GM12872 (cell line): ENCODE results near the gene RERE.

Source experiments
- TF ChIP-seq, protein P1 (sequence below): IDR thresholded peaks from 3 replicates; pipeline ENCODE4 v1.5.1; 2011; ENCODE audit warnings: low read depth, mild to moderate bottlenecking, low read length, moderate library complexity; ENCODE audit not compliant: insufficient read depth

Gene RERE

GRCh38 chr1:8745749-8746390 lies 71.6 kb downstream of the RERE start:
- TF ChIP-seq, protein P1, sequence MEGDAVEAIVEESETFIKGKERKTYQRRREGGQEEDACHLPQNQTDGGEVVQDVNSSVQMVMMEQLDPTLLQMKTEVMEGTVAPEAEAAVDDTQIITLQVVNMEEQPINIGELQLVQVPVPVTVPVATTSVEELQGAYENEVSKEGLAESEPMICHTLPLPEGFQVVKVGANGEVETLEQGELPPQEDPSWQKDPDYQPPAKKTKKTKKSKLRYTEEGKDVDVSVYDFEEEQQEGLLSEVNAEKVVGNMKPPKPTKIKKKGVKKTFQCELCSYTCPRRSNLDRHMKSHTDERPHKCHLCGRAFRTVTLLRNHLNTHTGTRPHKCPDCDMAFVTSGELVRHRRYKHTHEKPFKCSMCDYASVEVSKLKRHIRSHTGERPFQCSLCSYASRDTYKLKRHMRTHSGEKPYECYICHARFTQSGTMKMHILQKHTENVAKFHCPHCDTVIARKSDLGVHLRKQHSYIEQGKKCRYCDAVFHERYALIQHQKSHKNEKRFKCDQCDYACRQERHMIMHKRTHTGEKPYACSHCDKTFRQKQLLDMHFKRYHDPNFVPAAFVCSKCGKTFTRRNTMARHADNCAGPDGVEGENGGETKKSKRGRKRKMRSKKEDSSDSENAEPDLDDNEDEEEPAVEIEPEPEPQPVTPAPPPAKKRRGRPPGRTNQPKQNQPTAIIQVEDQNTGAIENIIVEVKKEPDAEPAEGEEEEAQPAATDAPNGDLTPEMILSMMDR: no peak

DNA sequence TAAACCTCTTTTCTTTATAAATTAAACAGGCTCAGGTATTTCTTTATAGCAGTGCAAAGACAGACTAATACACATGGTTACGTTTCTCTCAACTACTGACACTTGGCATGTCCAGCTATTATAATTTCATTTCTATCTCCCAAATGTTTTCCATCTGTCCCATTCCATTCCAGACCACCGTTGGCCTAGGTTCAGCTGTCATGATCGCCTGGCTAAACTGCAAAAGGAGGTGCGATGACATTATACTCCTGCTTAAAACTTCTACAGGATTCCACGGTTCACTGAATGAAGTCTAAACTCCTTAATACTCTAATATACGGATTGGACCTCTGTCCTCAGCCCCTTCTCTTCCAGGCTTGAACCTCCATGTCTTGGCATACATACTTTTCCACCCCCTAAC lies 72.1 kb downstream of the RERE start:
- TF ChIP-seq, protein P1: no peak

DNA sequence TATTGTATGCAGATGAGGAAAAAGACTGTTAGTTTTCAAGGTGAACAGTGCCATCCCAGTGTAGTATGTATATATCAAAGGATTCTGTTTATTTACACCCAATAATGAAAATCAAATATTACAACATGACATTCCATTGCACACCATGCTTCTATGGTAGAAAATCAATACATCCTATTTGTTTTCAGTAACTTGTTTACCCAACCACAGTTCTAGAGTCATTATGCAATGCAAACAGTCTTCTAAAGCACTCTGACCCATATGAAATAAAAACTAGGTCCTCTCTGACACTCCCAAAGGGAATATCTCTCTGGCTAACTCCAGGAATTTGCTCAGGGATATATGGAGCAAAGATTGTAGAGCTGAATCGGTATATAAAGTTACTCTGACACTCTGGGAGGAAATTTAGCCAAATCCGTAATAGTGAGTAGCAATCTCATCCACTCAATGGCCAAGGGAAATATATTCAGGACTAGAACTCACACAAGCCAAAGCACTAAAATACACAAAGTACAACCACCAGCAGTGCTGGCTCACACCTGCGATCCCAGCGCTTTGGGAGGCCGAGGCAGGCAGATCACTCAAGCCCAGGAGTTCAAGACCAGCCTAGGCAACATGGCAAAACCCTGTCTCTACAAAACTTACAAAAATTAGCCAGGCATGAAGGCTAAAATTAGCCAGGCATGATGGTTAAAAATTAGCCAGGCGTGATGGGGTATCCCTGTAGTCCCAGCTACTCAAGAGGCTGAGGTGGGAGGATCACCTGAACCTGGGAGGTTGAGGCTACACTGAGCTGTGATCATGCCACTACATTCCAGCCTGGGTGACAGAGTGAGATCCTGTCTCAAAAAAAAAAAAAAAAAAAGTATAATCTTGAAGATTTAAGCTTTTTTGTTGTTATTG lies 75.2 kb downstream of the RERE start:
- TF ChIP-seq, protein P1: no peak

DNA sequence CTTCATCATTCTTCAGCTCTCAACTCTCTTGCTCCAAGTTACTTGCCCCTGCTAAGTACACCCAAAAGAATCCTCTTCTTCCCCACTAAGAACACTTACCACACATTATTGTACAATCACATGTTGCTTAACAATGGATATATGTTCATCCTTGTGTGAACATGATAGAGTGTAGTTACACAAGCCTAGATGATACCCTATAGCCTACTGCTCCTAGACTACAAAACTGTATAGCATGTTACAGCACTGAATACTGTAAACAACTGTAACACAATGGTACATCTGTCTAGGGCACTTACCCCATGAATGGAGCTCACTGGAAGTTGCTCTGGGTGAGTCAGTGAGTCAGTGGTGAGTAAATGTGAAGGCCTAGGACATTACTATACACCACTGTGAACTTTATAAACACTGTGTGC lies 77.4 kb downstream of the RERE start:
- TF ChIP-seq, protein P1: no peak

DNA sequence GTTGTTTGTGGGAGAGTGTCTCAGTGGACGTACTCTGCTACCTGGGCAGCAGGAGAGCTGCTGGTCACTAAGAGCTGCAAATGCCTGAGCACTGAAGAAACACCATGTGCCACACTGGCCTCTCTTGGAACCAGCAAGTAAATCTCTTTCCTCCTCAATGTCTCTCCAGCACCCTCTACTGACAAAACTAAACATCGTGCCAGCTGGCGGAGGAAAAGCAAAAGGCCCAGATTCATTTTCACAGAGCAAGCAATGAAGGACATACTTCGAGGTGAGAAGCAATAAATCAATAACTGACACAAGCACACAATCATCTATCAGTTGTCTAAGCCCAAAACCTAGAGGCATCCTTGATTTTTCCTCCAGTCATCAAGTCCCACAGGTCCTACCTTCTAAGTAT lies 78.1 kb downstream of the RERE start:
- TF ChIP-seq, protein P1: 0 out of 3 replicates have a peak, but pooled peaks have one; percentile 17

GRCh38 chr1:8736927-8737326 lies 80.5 kb downstream of the RERE start:
- TF ChIP-seq, protein P1: no peak

GRCh38 chr1:8733484-8733883 lies 84.0 kb downstream of the RERE start:
- TF ChIP-seq, protein P1: no peak
